ENCODE measurements around the gene ASPRV1. TPM values are rescaled to one million over a fixed set of nuclear protein-coding genes. Genes with fewer than 3 reads are reported as not detected.

Gene ASPRV1
- total and polyA plus RNA-seq, 3 donors from 2014 or later = 3.5 to 9.2 (median 8.2) TPM

DNA sequence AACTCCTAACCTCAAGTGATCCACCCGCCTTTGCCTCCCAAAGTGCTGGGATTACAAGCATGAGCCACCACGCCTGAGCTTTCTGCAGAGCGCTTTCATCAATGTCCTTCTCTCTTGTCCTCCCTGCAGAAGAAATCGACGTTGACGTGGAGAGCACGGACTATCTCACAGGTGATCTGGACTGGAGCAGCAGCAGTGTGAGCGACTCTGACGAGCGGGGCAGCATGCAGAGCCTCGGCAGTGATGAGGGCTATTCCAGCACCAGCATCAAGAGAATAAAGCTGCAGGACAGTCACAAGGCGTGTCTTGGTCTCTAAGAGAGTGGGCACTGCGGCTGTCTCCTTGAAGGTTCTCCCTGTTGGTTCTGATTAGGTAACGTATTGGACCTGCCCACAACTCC is 23.5 kb downstream of the ASPRV1 start:
- 91 to 97% methylated on average over 14 of the region's 14 CpGs for WGBS, 2 donors
- no peak overlapping the region for H3K27ac ChIP-seq
- no peak for DNase-seq
- intact Hi-C loops (cut with DNase I; ENCODE audit: low total_unique reads) = no loop called here
- H3K36me3 ChIP-seq (ENCODE audit: low read depth, missing control alignments) = no peaks in the 10 kb centered on the region
- H3K9me3 ChIP-seq = no peaks in the 10 kb centered on the region
- no peaks in the 10 kb centered on the region for H3K4me1 ChIP-seq
- TF ChIP-seq POLR2A (IDR thresholded peaks at IDR 0.05) = no peak
- TF ChIP-seq, protein P1, sequence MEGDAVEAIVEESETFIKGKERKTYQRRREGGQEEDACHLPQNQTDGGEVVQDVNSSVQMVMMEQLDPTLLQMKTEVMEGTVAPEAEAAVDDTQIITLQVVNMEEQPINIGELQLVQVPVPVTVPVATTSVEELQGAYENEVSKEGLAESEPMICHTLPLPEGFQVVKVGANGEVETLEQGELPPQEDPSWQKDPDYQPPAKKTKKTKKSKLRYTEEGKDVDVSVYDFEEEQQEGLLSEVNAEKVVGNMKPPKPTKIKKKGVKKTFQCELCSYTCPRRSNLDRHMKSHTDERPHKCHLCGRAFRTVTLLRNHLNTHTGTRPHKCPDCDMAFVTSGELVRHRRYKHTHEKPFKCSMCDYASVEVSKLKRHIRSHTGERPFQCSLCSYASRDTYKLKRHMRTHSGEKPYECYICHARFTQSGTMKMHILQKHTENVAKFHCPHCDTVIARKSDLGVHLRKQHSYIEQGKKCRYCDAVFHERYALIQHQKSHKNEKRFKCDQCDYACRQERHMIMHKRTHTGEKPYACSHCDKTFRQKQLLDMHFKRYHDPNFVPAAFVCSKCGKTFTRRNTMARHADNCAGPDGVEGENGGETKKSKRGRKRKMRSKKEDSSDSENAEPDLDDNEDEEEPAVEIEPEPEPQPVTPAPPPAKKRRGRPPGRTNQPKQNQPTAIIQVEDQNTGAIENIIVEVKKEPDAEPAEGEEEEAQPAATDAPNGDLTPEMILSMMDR (IDR thresholded peaks at IDR 0.05) = no peak
- no peaks in the 10 kb centered on the region for H3K27me3 ChIP-seq
- no peak overlapping the region for H3K4me3 ChIP-seq

DNA sequence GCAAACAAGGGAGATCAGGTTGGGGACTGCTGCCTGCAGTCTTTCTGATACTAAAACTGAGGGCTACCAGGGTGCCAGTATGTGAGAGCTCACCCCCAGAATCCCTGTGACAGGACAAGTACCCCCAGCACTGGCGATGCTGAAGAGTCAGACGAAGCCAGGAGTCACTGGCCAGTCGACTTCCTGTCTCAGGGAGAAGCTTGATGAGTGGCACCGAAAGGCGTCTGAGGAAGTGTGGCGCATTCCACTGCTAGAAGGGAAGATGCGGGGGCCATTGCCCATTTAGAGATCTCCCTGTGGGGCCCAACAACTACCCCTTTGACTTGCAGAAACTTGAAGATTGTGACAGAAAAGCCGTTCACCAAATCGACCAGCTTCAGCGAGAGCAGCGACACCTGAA is 24.5 kb downstream of the ASPRV1 start:
- no peaks in the 10 kb centered on the region for H3K36me3 ChIP-seq (ENCODE audit: low read depth, missing control alignments)
- H3K4me3 ChIP-seq = no peak overlapping the region
- 86 to 89% methylated on average over 8 to 11 of the region's 11 CpGs for WGBS, 2 donors
- H3K4me1 ChIP-seq = no peaks in the 10 kb centered on the region
- DNase-seq = no peak
- intact Hi-C loops (cut with DNase I; ENCODE audit: low total_unique reads) = no loop called here
- no peak overlapping the region for H3K27ac ChIP-seq
- no peaks in the 10 kb centered on the region for H3K27me3 ChIP-seq
- TF ChIP-seq POLR2A (IDR thresholded peaks at IDR 0.05) = no peak
- TF ChIP-seq, protein P1 (IDR thresholded peaks at IDR 0.05) = no peak
- no peaks in the 10 kb centered on the region for H3K9me3 ChIP-seq

DNA sequence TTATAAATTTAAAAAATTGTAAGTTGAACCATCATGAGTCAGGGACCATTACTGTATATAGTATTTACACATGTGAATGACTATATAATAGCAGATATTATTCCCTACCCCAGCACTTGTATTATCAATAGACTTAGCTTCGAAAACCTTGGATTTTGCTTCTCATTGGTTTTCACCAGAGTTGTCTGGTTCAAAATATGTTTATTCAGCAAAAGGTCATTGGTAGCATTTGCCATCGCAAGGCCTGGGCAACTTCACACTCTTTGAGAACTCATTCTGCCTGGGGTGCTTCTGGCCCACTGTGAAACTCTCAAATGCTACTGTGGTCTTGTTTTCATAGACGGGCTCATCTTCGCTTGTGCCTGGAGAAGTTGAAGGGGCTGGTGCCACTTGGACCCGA is 26.4 kb downstream of the ASPRV1 start:
- no peaks in the 10 kb centered on the region for H3K4me1 ChIP-seq
- no peak overlapping the region for H3K27ac ChIP-seq
- H3K9me3 ChIP-seq = no peaks in the 10 kb centered on the region
- no peak for DNase-seq
- intact Hi-C loops (cut with DNase I; ENCODE audit: low total_unique reads) = no loop called here
- no peaks in the 10 kb centered on the region for H3K36me3 ChIP-seq (ENCODE audit: low read depth, missing control alignments)
- 92 to 98% methylated on average over 5 of the region's 5 CpGs for WGBS, 2 donors
- no peak overlapping the region for H3K4me3 ChIP-seq
- H3K27me3 ChIP-seq = no peaks in the 10 kb centered on the region
- TF ChIP-seq POLR2A (IDR thresholded peaks at IDR 0.05) = no peak
- TF ChIP-seq, protein P1 (IDR thresholded peaks at IDR 0.05) = no peak

DNA sequence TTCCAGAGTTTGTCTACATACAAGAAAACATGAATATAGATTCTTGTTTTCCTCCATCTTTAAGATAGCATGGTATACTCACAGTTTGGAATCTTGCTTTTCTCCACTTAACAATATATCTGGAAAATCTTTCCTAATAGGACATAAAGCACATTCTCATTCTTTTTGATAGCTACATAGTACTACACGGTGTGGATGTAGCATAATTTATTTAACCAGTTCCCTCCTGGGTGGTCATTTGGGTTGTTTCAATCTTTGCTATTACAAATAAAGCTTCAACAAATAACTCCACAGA is 26.9 kb downstream of the ASPRV1 start:
- no peak for DNase-seq
- TF ChIP-seq, protein P1 (IDR thresholded peaks at IDR 0.05) = no peak
- no peak for TF ChIP-seq POLR2A (IDR thresholded peaks at IDR 0.05)
- Histone ChIP-seq H3K36me3 (ENCODE audit: low read depth, missing control alignments) (no peaks in the 10 kb centered on the region), H3K27ac (no peak overlapping the region), H3K27me3 (no peaks in the 10 kb centered on the region), H3K4me1 (no peaks in the 10 kb centered on the region), H3K4me3 (no peak overlapping the region), H3K9me3 (no peaks in the 10 kb centered on the region)
- intact Hi-C loops (cut with DNase I; ENCODE audit: low total_unique reads) = no loop called here
- WGBS, 2 donors = 71 to 76% methylated on average over 1 of the region's 1 CpG

GRCh38 chr2:69933839-69934613 is 27.4 kb downstream of the ASPRV1 start:
- Histone ChIP-seq H3K27ac (no peak overlapping the region), H3K4me1 (no peaks in the 10 kb centered on the region), H3K4me3 (no peak overlapping the region), H3K9me3 (no peaks in the 10 kb centered on the region), H3K36me3 (ENCODE audit: low read depth, missing control alignments) (no peaks in the 10 kb centered on the region), H3K27me3 (no peaks in the 10 kb centered on the region)
- TF ChIP-seq, protein P1 (IDR thresholded peaks at IDR 0.05) = no peak
- no peak for TF ChIP-seq POLR2A (IDR thresholded peaks at IDR 0.05)
- DNase-seq = no peak
- intact Hi-C loops (cut with DNase I; ENCODE audit: low total_unique reads) = no loop called here
- WGBS, 2 donors = 77 to 85% methylated on average over 4 of the region's 4 CpGs

Data from testis (tissue), 3 donors.